SK-MEL-5 (cell line): ENCODE measurements around the gene RSBN1L. TPM values are rescaled to one million over a fixed set of nuclear protein-coding genes. Genes with fewer than 3 reads are reported as not detected.

Source experiments
- DNase-seq: peaks from one replicate; pipeline ENCODE4 v3.0.0-alpha.2; 2016; ENCODE audit warnings: low read depth, low spot score
- in situ Hi-C: cut with HindIII; loops from 2 replicates; pipeline ENCODE4 v1.10.0; 2016; ENCODE audit warnings: low sequenced_read_pairs, high pct_unique_total_duplicates, low pct_unique_long_range_greater_than_20kb
- total RNA-seq: library from RNA; depleted of rRNA; stranded (reverse); fragments of >200 nt; shearing (Covaris generic); gene quantifications from 2 replicates; pipeline ENCODE4 v1.2.3, GENCODE V29; 2014

The RSBN1L gene
- total RNA-seq, 1 experiment from 2014 or later: 27.2 TPM

- DNase-seq: no peak
- in situ Hi-C loops: loop anchor here (10.0 kb wide), 1 partner anchor 51 kb away; the partner anchor contains the start of gene RSBN1L
These were observed 50.0 kb downstream of the RSBN1L start for GRCh38 chr7:77746164-77746823.

- in situ Hi-C loops: loop anchor here (10.0 kb wide), 1 partner anchor 52 kb away; the partner anchor contains the start of gene RSBN1L
- DNase-seq: no peak
These were observed 50.5 kb downstream of the RSBN1L start for GRCh38 chr7:77746824-77747165.

- DNase-seq: no peak
- in situ Hi-C loops: loop anchor here (10.0 kb wide), 1 partner anchor 52 kb away; the partner anchor contains the start of gene RSBN1L
These were observed 50.9 kb downstream of the RSBN1L start for GRCh38 chr7:77747178-77747577.

GRCh38 chr7:77747718-77748117 is 51.5 kb downstream of the RSBN1L start:
- in situ Hi-C loops: loop anchor here (10.0 kb wide), 1 partner anchor 53 kb away; the partner anchor contains the start of gene RSBN1L

GRCh38 chr7:77752016-77752415 is 55.8 kb downstream of the RSBN1L start:
- in situ Hi-C loops: no loop called here
- DNase-seq: no peak

More at GRCh38 chr7:77747718-77748117, 51.5 kb downstream of the RSBN1L start:
- DNase-seq: no peak

GRCh38 chr7:77753173-77753572 is 56.9 kb downstream of the RSBN1L start:
- in situ Hi-C loops: no loop called here

GRCh38 chr7:77757589-77757988 is 61.3 kb downstream of the RSBN1L start:
- in situ Hi-C loops: no loop called here
- no peak for DNase-seq

More at GRCh38 chr7:77753173-77753572, 56.9 kb downstream of the RSBN1L start:
- DNase-seq: no peak

- in situ Hi-C loops: no loop called here
- peak; percentile 81 for DNase-seq
These were observed 63.1 kb downstream of the RSBN1L start for GRCh38 chr7:77759294-77759889.

- DNase-seq: no peak
- in situ Hi-C loops: no loop called here
These were observed 64.7 kb downstream of the RSBN1L start for GRCh38 chr7:77760809-77761453.

- in situ Hi-C loops: no loop called here
- no peak for DNase-seq
These were observed 69.2 kb downstream of the RSBN1L start for GRCh38 chr7:77765481-77765880.

GRCh38 chr7:77765906-77766800 is 69.9 kb downstream of the RSBN1L start:
- in situ Hi-C loops: no loop called here
- no peak for DNase-seq

- in situ Hi-C loops: no loop called here
- no peak for DNase-seq
These were observed 70.7 kb downstream of the RSBN1L start for GRCh38 chr7:77766801-77767605.

- in situ Hi-C loops: no loop called here
- DNase-seq: no peak
These were observed 74.1 kb downstream of the RSBN1L start for GRCh38 chr7:77770316-77770715.

- DNase-seq: no peak
- in situ Hi-C loops: no loop called here
These were observed 75.6 kb downstream of the RSBN1L start for GRCh38 chr7:77771901-77772300.

- in situ Hi-C loops: no loop called here
- DNase-seq: no peak
These were observed 82.3 kb downstream of the RSBN1L start for GRCh38 chr7:77778535-77778934.

- in situ Hi-C loops: no loop called here
- no peak for DNase-seq
These were observed 86.1 kb downstream of the RSBN1L start for GRCh38 chr7:77782383-77782782.

GRCh38 chr7:77783111-77783510 is 86.9 kb downstream of the RSBN1L start:
- in situ Hi-C loops: no loop called here

More at GRCh38 chr7:77783111-77783510, 86.9 kb downstream of the RSBN1L start:
- peak; percentile 65 for DNase-seq
